Loucy (cell line): Measurements from ENCODE around the gene CTRB1.

ENCODE experiments used
- EZH2phosphoT487 ChIP-seq: fragments of 200-600 bp; IDR thresholded peaks from 2 replicates; pipeline ENCODE4 v1.6.1; 2018; ENCODE audit warnings: antibody characterized with exemption, mild to moderate bottlenecking, moderate library complexity, borderline replicate concordance
- TF ChIP-seq, protein P1 (sequence below): fragments of 200-600 bp; sonication (generic); conservative IDR thresholded peaks from 2 replicates; pipeline ENCODE4 v1.5.1; 2014; ENCODE audit warnings: mild to moderate bottlenecking, antibody characterized with exemption, low read length

DNA sequence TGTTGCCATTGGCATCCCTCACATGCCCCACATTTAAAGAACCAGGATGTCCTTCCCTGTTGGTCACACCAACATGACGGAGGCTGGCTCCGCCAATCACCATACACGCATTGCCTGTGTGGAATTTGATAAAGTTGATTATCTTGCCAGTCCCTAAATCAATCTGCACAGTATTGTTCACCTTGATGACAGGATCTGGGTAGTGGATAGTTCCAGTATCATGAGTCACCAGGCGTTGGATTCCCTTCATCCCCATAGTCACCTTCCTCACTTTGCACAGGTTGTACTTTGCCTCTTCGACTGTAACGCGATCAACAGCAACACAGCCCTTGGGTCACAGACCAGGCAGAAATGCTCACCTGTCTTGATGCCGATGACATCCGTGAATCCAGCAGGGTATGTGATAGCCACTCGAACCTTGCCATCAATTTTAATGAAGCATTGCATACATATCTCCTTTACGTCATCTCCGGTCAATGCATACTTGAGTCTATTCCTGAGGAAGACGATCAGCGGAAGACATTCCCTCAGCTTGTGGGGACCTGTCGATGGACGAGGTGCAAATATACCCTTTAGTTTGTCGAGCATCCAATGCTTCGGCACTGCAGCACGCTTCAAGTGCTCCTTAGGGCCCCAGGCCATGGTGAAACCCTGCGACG lies 26.1 kb upstream of the CTRB1 start:
- TF ChIP-seq, protein P1, sequence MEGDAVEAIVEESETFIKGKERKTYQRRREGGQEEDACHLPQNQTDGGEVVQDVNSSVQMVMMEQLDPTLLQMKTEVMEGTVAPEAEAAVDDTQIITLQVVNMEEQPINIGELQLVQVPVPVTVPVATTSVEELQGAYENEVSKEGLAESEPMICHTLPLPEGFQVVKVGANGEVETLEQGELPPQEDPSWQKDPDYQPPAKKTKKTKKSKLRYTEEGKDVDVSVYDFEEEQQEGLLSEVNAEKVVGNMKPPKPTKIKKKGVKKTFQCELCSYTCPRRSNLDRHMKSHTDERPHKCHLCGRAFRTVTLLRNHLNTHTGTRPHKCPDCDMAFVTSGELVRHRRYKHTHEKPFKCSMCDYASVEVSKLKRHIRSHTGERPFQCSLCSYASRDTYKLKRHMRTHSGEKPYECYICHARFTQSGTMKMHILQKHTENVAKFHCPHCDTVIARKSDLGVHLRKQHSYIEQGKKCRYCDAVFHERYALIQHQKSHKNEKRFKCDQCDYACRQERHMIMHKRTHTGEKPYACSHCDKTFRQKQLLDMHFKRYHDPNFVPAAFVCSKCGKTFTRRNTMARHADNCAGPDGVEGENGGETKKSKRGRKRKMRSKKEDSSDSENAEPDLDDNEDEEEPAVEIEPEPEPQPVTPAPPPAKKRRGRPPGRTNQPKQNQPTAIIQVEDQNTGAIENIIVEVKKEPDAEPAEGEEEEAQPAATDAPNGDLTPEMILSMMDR: no peak
- no peak for TF ChIP-seq EZH2phosphoT487
